HEK293 (cell line): ENCODE results near the gene ADH6.

Experiments used
- PRDM6 ChIP-seq: fragments of 450-650 bp; formaldehyde crosslinking; IDR thresholded peaks from 2 replicates; pipeline ENCODE4 v1.5.1; 2017; ENCODE audit warnings: missing biosample characterization, missing genetic modification characterization
- ZNF24 ChIP-seq: fragments of 450-650 bp; formaldehyde crosslinking; IDR thresholded peaks from 2 replicates; pipeline ENCODE4 v1.5.1; 2016; ENCODE audit warnings: missing biosample characterization, missing genetic modification characterization

Gene ADH6

GRCh38 chr4:99154658-99155342 is 64.2 kb downstream of the ADH6 start (continued):
- no peak for TF ChIP-seq PRDM6 (tag by site-specific recombination)
- no peak for TF ChIP-seq ZNF24 (tag by site-specific recombination)
